Sigmoid colon (tissue), 7 donors: Measurements from ENCODE around the gene IL1RAPL1. TPM values are rescaled to one million over a fixed set of nuclear protein-coding genes. Genes with fewer than 3 reads are reported as not detected.

Source experiments
- DNase-seq: peaks from one replicate; pipeline ENCODE4 v3.0.0-alpha.2; 2019
- H3K27ac ChIP-seq, 4 donors: fragments of 200-600 bp; sonication (generic); one replicate each; pipeline ENCODE4 v1.5.1; 2016 to 2019; ENCODE audit warnings: mild to moderate bottlenecking in 1 of 4
- H3K27me3 ChIP-seq, 3 donors: fragments of 200-600 bp; sonication (generic); one replicate each; pipeline ENCODE4 v1.5.1; 2019; ENCODE audit warnings: mild to moderate bottlenecking in 1 of 3
- H3K36me3 ChIP-seq, 4 donors: fragments of 200-600 bp; sonication (generic); one replicate each; pipeline ENCODE4 v1.5.1; 2016 to 2019
- H3K4me1 ChIP-seq, 4 donors: fragments of 200-600 bp; sonication (generic); one replicate each; pipeline ENCODE4 v1.5.1; 2017 to 2019
- H3K4me3 ChIP-seq, 4 donors: fragments of 200-600 bp; sonication (generic); one replicate each; pipeline ENCODE4 v1.5.1; 2017 to 2019; ENCODE audit warnings: mild to moderate bottlenecking in 2 of 4, moderate library complexity in 1 of 4
- H3K9me3 ChIP-seq, 4 donors: fragments of 200-600 bp in 3 of 4; sonication (generic) in 3 of 4; one replicate each; pipeline versions ENCODE4 v1.5.1 to v1.6.1; 2013 to 2019
- EP300 ChIP-seq, 4 donors: sonication (generic); formaldehyde crosslinking; IDR thresholded peaks; one replicate each; pipeline ENCODE4 v1.6.1; 2017; ENCODE audit warnings: antibody characterized with exemption in 4 of 4
- POLR2A ChIP-seq, 2 donors: fragments of 450-650 bp; IDR thresholded peaks; one replicate each; pipeline ENCODE4 v1.6.1; 2016; ENCODE audit warnings: antibody characterized with exemption in 2 of 2, mild to moderate bottlenecking in 2 of 2, moderate library complexity in 2 of 2
- POLR2AphosphoS5 ChIP-seq, 4 donors: sonication (generic); formaldehyde crosslinking; IDR thresholded peaks; one replicate each; pipeline ENCODE4 v1.6.1; 2017; ENCODE audit warnings: antibody characterized with exemption in 4 of 4
- WGBS, 2 donors: extraction: QIAGEN DNeasy Blood & Tissue Kit; methylation state at CpG; one replicate each; pipeline ENCODE4 v1.1.7; 2013; 5-methylcytosine and 5-hydroxymethylcytosine counted together
- intact Hi-C: fragments of 100-400 bp; cut with DNase I; formaldehyde crosslinking; loops from one replicate; pipeline ENCODE4 v1.15.1; 2023
- polyA plus RNA-seq, 3 donors: library from polyadenylated mRNA; stranded (reverse); fragments of 200-250 nt; gene quantifications; one replicate each; pipeline ENCODE4 v1.2.3, GENCODE V29; 2013
- total RNA-seq, 4 donors: library from RNA; depleted of rRNA; stranded (reverse); fragments of >200 nt; gene quantifications; one replicate each; pipeline ENCODE4 v1.1.0, GENCODE V29; 2016
- TF ChIP-seq, protein P1 (sequence below), 4 experiments: fragments of 450-650 bp in 3 of 4; fragments of 200-600 bp in 1 of 4; IDR thresholded peaks; one replicate each; pipeline ENCODE4 v1.5.1; 2016 to 2019; ENCODE audit warnings: antibody characterized with exemption in 4 of 4, mild to moderate bottlenecking in 3 of 4, moderate library complexity in 2 of 4
- donor health status: healthy with polysubstance abuse.
- donor health status: Bipolar disorder and iron deficiency.
- donor health status: healthy.

Gene IL1RAPL1
- total and polyA plus RNA-seq, 7 donors = 0.07 to 2.5 (median 1.2) TPM; not detected in 2

- no peaks in the 10 kb centered on the region for H3K27me3 ChIP-seq
- H3K9me3 ChIP-seq = no peaks in the 10 kb centered on the region
- no peak overlapping the region for H3K27ac ChIP-seq
- intact Hi-C loops = no loop called here
- no peaks in the 10 kb centered on the region for H3K36me3 ChIP-seq
- no peak for TF ChIP-seq POLR2AphosphoS5 (IDR thresholded peaks at IDR 0.05)
- TF ChIP-seq EP300 (IDR thresholded peaks at IDR 0.05) = no peak
- no peak for TF ChIP-seq POLR2A (IDR thresholded peaks at IDR 0.05)
- TF ChIP-seq, protein P1, sequence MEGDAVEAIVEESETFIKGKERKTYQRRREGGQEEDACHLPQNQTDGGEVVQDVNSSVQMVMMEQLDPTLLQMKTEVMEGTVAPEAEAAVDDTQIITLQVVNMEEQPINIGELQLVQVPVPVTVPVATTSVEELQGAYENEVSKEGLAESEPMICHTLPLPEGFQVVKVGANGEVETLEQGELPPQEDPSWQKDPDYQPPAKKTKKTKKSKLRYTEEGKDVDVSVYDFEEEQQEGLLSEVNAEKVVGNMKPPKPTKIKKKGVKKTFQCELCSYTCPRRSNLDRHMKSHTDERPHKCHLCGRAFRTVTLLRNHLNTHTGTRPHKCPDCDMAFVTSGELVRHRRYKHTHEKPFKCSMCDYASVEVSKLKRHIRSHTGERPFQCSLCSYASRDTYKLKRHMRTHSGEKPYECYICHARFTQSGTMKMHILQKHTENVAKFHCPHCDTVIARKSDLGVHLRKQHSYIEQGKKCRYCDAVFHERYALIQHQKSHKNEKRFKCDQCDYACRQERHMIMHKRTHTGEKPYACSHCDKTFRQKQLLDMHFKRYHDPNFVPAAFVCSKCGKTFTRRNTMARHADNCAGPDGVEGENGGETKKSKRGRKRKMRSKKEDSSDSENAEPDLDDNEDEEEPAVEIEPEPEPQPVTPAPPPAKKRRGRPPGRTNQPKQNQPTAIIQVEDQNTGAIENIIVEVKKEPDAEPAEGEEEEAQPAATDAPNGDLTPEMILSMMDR (IDR thresholded peaks at IDR 0.05) = no peak
- 81 to 83% methylated on average over 3 of the region's 3 CpGs for WGBS, 2 donors
- no peak overlapping the region for H3K4me3 ChIP-seq
- H3K4me1 ChIP-seq = no peaks in the 10 kb centered on the region
- DNase-seq = no peak
Measured at GRCh38 chrX:28595346-28595745, 8.1 kb downstream of the IL1RAPL1 start.

DNA sequence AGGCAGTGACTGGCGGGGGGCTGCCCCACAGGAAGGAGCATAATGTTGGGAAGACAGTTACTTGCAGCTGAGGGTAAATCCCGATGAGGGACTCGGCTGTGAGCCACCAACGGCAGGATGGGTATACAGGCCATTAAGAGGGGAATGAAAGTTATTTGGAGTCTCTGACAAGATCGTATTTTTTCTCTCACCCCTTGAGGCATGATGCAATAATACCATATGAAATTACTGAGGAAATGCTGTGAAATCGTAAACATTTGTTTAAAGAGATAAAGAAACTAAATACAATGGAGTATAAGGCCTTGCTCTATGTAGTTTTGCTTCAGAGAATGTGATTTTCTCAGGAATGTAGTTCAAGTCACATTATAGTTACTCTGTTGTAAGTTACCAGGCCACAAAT lies 12.7 kb downstream of the IL1RAPL1 start:
- TF ChIP-seq, protein P1 (IDR thresholded peaks at IDR 0.05) = no peak
- TF ChIP-seq EP300 (IDR thresholded peaks at IDR 0.05) (no peak), POLR2A (IDR thresholded peaks at IDR 0.05) (no peak), POLR2AphosphoS5 (IDR thresholded peaks at IDR 0.05) (no peak)
- Histone ChIP-seq H3K27me3 (no peaks in the 10 kb centered on the region), H3K4me1 (no peaks in the 10 kb centered on the region), H3K36me3 (no peaks in the 10 kb centered on the region), H3K9me3 (no peaks in the 10 kb centered on the region), H3K27ac (no peak overlapping the region), H3K4me3 (no peak overlapping the region)
- no peak for DNase-seq
- WGBS, 2 donors = 60 to 68% methylated on average over 6 of the region's 6 CpGs
- intact Hi-C loops = no loop called here

GRCh38 chrX:28609003-28609402 lies 21.8 kb downstream of the IL1RAPL1 start:
- WGBS, 2 donors = 93 to 100% methylated on average over 2 of the region's 2 CpGs
- no peak overlapping the region for H3K27ac ChIP-seq
- no peak for DNase-seq
- no peaks in the 10 kb centered on the region for H3K9me3 ChIP-seq
- no peaks in the 10 kb centered on the region for H3K36me3 ChIP-seq
- intact Hi-C loops = no loop called here
- no peak overlapping the region for H3K4me3 ChIP-seq
- TF ChIP-seq POLR2AphosphoS5 (IDR thresholded peaks at IDR 0.05) = no peak
- no peak for TF ChIP-seq EP300 (IDR thresholded peaks at IDR 0.05)
- TF ChIP-seq, protein P1 (IDR thresholded peaks at IDR 0.05) = no peak
- no peak for TF ChIP-seq POLR2A (IDR thresholded peaks at IDR 0.05)
- peaks cover 0 to 4% (median 0%) of the 10 kb centered on the region in 4 donors for H3K4me1 ChIP-seq
- H3K27me3 ChIP-seq = no peaks in the 10 kb centered on the region

DNA sequence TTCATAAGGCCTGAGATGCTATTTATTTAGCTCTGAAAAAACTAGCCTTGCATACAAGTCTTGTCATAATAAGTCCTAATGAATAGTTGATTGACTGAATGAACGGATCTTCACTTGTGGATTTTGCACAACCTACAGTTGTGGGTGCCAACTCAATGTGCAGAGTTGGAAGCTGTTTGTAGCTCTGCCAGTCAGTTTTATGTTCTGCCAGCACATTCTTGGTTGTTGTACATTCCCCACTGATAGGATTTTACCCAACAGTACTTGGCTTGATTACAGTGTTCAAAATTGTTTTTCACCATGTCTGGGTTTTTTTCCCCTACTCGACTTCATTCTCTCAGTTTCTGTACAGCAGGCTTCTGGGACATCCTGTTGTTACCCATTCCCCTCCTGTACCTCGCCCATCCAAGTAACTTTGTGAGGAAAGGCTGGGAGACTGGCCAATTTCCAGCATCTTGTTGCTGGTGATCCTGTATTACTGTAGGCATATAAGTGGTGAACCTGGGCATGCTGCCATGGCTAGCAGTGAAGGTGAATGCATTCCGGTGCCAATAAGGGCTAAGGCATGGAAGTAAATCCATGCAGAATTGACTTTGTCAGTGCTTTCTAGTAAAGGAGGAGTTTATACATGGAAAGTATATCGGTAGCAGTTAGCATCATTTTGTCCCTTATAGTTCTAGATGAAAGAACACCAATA lies 22.8 kb downstream of the IL1RAPL1 start:
- TF ChIP-seq EP300 (IDR thresholded peaks at IDR 0.05) (no peak), POLR2A (IDR thresholded peaks at IDR 0.05) (no peak), POLR2AphosphoS5 (IDR thresholded peaks at IDR 0.05) (no peak)
- TF ChIP-seq, protein P1 (IDR thresholded peaks at IDR 0.05) = no peak
- intact Hi-C loops = no loop called here
- no peak overlapping the region for H3K27ac ChIP-seq
- H3K4me3 ChIP-seq = no peak overlapping the region
- no peaks in the 10 kb centered on the region for H3K9me3 ChIP-seq
- peaks cover 0 to 4% (median 0%) of the 10 kb centered on the region in 4 donors for H3K4me1 ChIP-seq
- H3K36me3 ChIP-seq = no peaks in the 10 kb centered on the region
- peak; percentile 62 for DNase-seq
- H3K27me3 ChIP-seq = no peaks in the 10 kb centered on the region
- 70 to 77% methylated on average over 5 of the region's 5 CpGs for WGBS, 2 donors

GRCh38 chrX:28610746-28611145 lies 23.5 kb downstream of the IL1RAPL1 start:
- no peak for DNase-seq
- no peaks in the 10 kb centered on the region for H3K36me3 ChIP-seq
- no peaks in the 10 kb centered on the region for H3K9me3 ChIP-seq
- TF ChIP-seq, protein P1 (IDR thresholded peaks at IDR 0.05) = no peak
- TF ChIP-seq EP300 (IDR thresholded peaks at IDR 0.05) = no peak
- no peak for TF ChIP-seq POLR2AphosphoS5 (IDR thresholded peaks at IDR 0.05)
- no peak for TF ChIP-seq POLR2A (IDR thresholded peaks at IDR 0.05)
- peaks cover 0 to 4% (median 0%) of the 10 kb centered on the region in 4 donors for H3K4me1 ChIP-seq
- no peak overlapping the region for H3K27ac ChIP-seq
- WGBS, 2 donors = 91 to 94% methylated on average over 4 of the region's 4 CpGs
- no peak overlapping the region for H3K4me3 ChIP-seq
- intact Hi-C loops = no loop called here
- H3K27me3 ChIP-seq = no peaks in the 10 kb centered on the region
